ENCODE measurements around the gene CACNA1B.
"Not testable (repeated sequence)": the region's sequence is repeated elsewhere in the genome, so short reads cannot be mapped to it uniquely, and the experiment has no call there.

CACNA1B gene

DNA sequence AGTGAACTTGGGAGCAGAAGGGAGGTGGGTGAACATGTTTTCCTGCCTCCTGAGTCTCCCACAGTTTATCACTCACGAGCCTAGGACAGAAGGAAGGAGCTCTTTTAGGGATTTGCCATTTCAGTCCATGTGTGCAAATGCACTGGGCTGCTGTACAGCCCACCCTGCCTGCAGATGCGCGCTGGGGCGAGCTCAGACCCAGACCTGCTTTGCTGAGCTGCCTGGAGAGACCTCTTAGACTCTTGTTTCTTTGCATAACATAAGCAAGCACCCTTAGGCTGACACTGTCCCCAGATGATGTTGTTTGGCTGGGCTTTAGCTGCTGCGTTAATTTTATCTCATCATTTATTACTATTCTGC, 199.0 kb downstream of the CACNA1B start:
- Histone ChIP-seq H4K20me1 (no peaks in the 10 kb centered on the region), H3K9ac (no peak overlapping the region), H3K36me3 (no peaks in the 10 kb centered on the region), H3K9me3 (no peaks in the 10 kb centered on the region), H3K4me2 (no peak overlapping the region), H3K27ac (no peak overlapping the region), H3K4me1 (no peaks in the 10 kb centered on the region), H3K4me3 (no peak overlapping the region), H3K27me3 (no peaks in the 10 kb centered on the region)
- no peak for TF ChIP-seq Cebpa-rat (IDR thresholded peaks at IDR 0.05)

DNA sequence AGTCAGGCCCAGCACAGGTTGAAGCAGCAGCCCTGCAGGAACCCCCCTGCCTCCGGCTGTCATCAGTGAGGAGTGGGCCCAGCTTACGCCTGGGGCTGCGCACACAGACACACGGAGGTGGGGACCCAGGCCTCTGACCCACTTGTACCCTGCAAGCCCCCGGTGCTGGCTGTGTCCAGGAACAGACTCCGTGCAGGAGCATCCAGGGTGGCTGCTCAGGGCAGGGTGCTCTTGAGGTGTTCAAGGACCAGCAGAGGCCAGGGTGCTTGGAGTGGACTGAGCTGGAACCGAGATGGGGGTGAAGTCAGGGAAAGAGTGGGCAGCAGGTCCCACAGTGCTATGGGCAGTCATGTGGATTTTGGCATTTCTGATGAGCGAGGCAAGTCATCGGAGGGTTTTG, 199.5 kb downstream of the CACNA1B start:
- no peak overlapping the region for H3K27ac ChIP-seq

DNA sequence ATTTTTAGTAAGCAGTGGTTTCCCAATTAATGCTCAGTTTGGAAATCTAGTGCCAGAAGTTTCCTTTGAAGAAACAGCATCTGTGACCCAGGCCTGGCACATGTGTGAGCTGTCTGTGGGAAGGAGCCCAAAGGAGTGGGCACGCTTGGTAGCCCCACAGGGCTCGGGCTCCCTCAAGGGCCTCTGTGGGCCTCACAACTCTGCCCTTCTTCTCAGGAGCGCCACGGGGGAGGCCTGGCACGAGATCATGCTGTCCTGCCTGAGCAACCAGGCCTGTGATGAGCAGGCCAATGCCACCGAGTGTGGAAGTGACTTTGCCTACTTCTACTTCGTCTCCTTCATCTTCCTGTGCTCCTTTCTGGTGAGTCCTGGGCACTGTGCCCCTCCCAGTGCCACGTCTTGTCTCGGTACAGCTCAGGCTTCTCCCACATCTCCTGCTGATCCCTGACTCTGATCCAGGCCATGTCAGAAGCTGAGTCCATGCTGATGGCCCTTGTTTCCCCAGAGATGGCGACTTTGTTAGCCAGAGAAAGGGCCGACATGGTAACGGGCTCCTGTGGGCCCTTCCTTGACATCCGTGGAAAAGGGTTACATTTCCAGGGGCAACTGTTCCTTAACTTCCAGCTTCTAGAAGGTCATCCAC, 200.4 kb downstream of the CACNA1B start:
- Histone ChIP-seq H3K27ac (no peak overlapping the region), H3K4me1 (no peaks in the 10 kb centered on the region), H3K4me3 (no peak overlapping the region), H3K36me3 (no peaks in the 10 kb centered on the region), H3K9ac (no peak overlapping the region), H3K9me3 (no peaks in the 10 kb centered on the region), H3K27me3 (no peaks in the 10 kb centered on the region), H4K20me1 (no peaks in the 10 kb centered on the region), H3K4me2 (no peak overlapping the region)
- TF ChIP-seq Cebpa-rat (IDR thresholded peaks at IDR 0.05) = no peak

More for the DNA sequence above, 199.5 kb downstream of the CACNA1B start:
- Histone ChIP-seq H3K9ac (no peak overlapping the region), H3K4me3 (no peak overlapping the region), H3K9me3 (no peaks in the 10 kb centered on the region), H3K4me2 (no peak overlapping the region), H3K36me3 (no peaks in the 10 kb centered on the region), H3K4me1 (no peaks in the 10 kb centered on the region), H3K27me3 (no peaks in the 10 kb centered on the region), H4K20me1 (no peaks in the 10 kb centered on the region)
- TF ChIP-seq Cebpa-rat (IDR thresholded peaks at IDR 0.05) = no peak

DNA sequence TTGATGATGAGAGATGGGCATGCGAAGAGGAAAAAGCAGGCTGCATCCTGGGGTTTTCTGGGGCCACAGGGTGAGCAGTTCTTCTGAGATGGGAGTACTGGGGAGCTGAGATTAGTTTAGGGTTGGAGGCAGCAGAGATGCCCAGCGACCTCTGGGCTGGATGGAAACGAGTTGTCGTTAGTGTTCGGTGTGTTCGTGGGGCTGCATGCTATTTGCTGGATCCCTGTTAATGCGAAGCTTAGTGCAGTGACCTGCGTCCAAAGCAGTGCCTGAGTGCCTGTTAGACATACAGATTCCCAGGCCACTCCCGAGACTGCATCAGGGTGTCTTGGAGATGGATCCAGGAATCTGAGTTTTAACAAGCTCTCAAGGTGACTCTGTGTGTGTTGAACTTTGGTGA, 201.3 kb downstream of the CACNA1B start:
- H3K9me3 ChIP-seq = peaks cover 3% of the 10 kb centered on the region
- no peak for TF ChIP-seq Cebpa-rat (IDR thresholded peaks at IDR 0.05)
- H3K9ac ChIP-seq = no peak overlapping the region
- no peaks in the 10 kb centered on the region for H3K27me3 ChIP-seq
- H3K4me3 ChIP-seq = no peak overlapping the region
- no peaks in the 10 kb centered on the region for H3K4me1 ChIP-seq
- H4K20me1 ChIP-seq = no peaks in the 10 kb centered on the region
- no peak overlapping the region for H3K4me2 ChIP-seq
- no peaks in the 10 kb centered on the region for H3K36me3 ChIP-seq
- no peak overlapping the region for H3K27ac ChIP-seq

DNA sequence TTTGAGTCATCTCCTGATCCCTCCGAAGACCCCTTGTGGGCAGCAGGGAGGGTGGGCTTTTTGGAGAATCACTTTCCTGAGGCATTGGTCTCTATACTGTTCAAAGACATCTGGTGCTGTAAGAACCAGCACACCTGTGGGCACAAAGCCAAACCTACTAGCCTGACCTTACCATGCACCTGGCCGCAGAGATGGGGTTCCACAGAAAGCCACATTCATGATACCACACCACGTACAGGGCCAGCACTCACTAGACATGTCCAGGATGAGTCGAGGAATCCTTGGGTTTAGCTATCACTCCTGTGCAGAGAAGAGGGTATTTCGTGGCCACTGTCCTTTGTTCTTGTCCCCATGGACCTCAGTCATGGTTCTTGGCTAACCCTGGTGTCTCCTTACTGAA, 203.4 kb downstream of the CACNA1B start:
- H4K20me1 ChIP-seq = no peaks in the 10 kb centered on the region
- H3K27ac ChIP-seq = no peak overlapping the region
- H3K9ac ChIP-seq = no peak overlapping the region
- H3K9me3 ChIP-seq = peaks cover 23% of the 10 kb centered on the region
- no peaks in the 10 kb centered on the region for H3K4me1 ChIP-seq
- no peaks in the 10 kb centered on the region for H3K36me3 ChIP-seq
- H3K4me3 ChIP-seq = no peak overlapping the region
- H3K27me3 ChIP-seq = no peaks in the 10 kb centered on the region
- no peak overlapping the region for H3K4me2 ChIP-seq
- TF ChIP-seq Cebpa-rat (IDR thresholded peaks at IDR 0.05) = no peak

- no peak overlapping the region for H3K4me3 ChIP-seq
These were observed 205.5 kb downstream of the CACNA1B start for GRCh38 chr9:138082918-138083636.

GRCh38 chr9:138083873-138084272, 206.3 kb downstream of the CACNA1B start:
- H3K36me3 ChIP-seq = no peaks in the 10 kb centered on the region
- H4K20me1 ChIP-seq = no peaks in the 10 kb centered on the region
- H3K4me1 ChIP-seq = no peaks in the 10 kb centered on the region
- H3K27ac ChIP-seq = no peak overlapping the region
- TF ChIP-seq Cebpa-rat (IDR thresholded peaks at IDR 0.05) = no peak
- H3K9me3 ChIP-seq = peaks cover 29% of the 10 kb centered on the region
- no peak overlapping the region for H3K4me3 ChIP-seq
- no peak overlapping the region for H3K4me2 ChIP-seq
- no peaks in the 10 kb centered on the region for H3K27me3 ChIP-seq
- no peak overlapping the region for H3K9ac ChIP-seq

More at GRCh38 chr9:138082918-138083636, 205.5 kb downstream of the CACNA1B start:
- TF ChIP-seq Cebpa-rat (IDR thresholded peaks at IDR 0.05) = no peak
- Histone ChIP-seq H3K9me3 (peaks cover 29% of the 10 kb centered on the region), H3K27ac (no peak overlapping the region), H3K27me3 (no peaks in the 10 kb centered on the region), H4K20me1 (no peaks in the 10 kb centered on the region), H3K4me1 (no peaks in the 10 kb centered on the region), H3K36me3 (no peaks in the 10 kb centered on the region), H3K9ac (no peak overlapping the region), H3K4me2 (no peak overlapping the region)

DNA sequence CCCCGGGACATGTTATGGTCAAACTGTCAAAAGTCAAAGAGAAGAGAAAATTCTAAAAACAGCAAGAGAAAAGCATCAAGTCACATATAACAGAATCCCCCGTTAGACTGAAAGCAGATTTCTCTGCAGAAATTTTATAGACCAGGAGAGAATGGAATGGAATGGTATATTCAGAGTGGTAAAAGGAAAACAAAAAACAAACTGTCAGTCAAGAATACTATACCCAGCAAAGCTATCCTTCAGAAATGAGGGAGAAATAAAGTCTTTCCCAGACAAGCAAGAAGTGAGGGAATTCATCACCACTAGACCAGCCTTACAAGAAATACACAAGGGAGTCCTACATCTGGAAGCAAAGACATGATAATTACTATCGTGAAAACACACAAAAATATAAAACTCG, 208.0 kb downstream of the CACNA1B start:
- no peak overlapping the region for H3K4me3 ChIP-seq
- H4K20me1 ChIP-seq = no peaks in the 10 kb centered on the region
- no peaks in the 10 kb centered on the region for H3K27me3 ChIP-seq
- H3K9me3 ChIP-seq = peaks cover 29% of the 10 kb centered on the region
- H3K27ac ChIP-seq = no peak overlapping the region
- no peaks in the 10 kb centered on the region for H3K4me1 ChIP-seq
- H3K36me3 ChIP-seq = no peaks in the 10 kb centered on the region
- TF ChIP-seq Cebpa-rat (IDR thresholded peaks at IDR 0.05) = no peak
- no peak overlapping the region for H3K9ac ChIP-seq
- no peak overlapping the region for H3K4me2 ChIP-seq

DNA sequence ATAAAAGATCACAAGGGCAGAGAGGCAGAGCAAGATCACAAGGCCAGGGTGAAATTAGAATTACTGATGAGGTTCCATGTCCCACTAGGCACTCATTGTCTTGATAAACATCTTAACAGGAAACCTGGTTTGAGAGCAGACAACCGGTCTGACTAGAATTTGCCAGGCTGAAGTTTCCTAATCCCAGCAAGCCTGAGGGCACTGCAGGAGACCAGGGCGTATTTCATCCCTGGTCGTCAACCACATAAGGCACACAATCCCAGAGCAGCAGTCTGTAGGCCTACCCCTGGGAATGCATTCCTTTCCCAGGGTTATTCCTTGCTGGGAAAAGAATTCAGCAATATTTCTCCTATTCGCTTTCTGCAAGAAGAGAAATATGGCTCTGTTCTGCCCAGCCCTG, 214.5 kb downstream of the CACNA1B start:
- H3K27me3 ChIP-seq, H3K4me2 ChIP-seq, H3K4me1 ChIP-seq, H4K20me1 ChIP-seq, H3K36me3 ChIP-seq, H3K9ac ChIP-seq, H3K9me3 ChIP-seq, H3K27ac ChIP-seq, H3K4me3 ChIP-seq: not testable (repeated sequence)

GRCh38 chr9:138094028-138094427, 216.4 kb downstream of the CACNA1B start:
- Histone ChIP-seq H3K9me3 (no peaks in the 10 kb centered on the region), H3K4me1 (no peaks in the 10 kb centered on the region), H4K20me1 (no peaks in the 10 kb centered on the region), H3K36me3 (no peaks in the 10 kb centered on the region), H3K4me2 (no peak overlapping the region), H3K27me3 (no peaks in the 10 kb centered on the region), H3K27ac (no peak overlapping the region), H3K4me3 (no peak overlapping the region), H3K9ac (no peak overlapping the region)
- no peak for TF ChIP-seq Cebpa-rat (IDR thresholded peaks at IDR 0.05)
